ENCODE measurements around the gene PDXDC1.
"Not testable (repeated sequence)": the region's sequence is repeated elsewhere in the genome, so short reads cannot be mapped to it uniquely, and the experiment has no call there.

- TF ChIP-seq POLR2AphosphoS5 (IDR thresholded peaks at IDR 0.05; ENCODE audit: borderline replicate concordance, low read depth, low read length); EZH2 (IDR thresholded peaks at IDR 0.05): not testable (repeated sequence)
These were observed 37.7 kb upstream of the PDXDC1 start, which contains the start of gene NPIPA1 for GRCh38 chr16:14937143-14937542.

Measured in SK-N-MC (cell line).